ENCODE measurements around the gene CPB2.

The CPB2 gene

GRCh38 chr13:46101484-46102254, 3.2 kb downstream of the CPB2 start:
- no peak overlapping the region for H3K9ac ChIP-seq (ENCODE audit: low read length)
- H3K27me3 ChIP-seq (ENCODE audit: low read depth, low read length): no peaks in the 10 kb centered on the region
- no peaks in the 10 kb centered on the region for H3K79me2 ChIP-seq (ENCODE audit: low read length)
- no peak for TF ChIP-seq EZH2phosphoT487 (IDR thresholded peaks at IDR 0.05; ENCODE audit: low read depth)
- TF ChIP-seq, protein P1, sequence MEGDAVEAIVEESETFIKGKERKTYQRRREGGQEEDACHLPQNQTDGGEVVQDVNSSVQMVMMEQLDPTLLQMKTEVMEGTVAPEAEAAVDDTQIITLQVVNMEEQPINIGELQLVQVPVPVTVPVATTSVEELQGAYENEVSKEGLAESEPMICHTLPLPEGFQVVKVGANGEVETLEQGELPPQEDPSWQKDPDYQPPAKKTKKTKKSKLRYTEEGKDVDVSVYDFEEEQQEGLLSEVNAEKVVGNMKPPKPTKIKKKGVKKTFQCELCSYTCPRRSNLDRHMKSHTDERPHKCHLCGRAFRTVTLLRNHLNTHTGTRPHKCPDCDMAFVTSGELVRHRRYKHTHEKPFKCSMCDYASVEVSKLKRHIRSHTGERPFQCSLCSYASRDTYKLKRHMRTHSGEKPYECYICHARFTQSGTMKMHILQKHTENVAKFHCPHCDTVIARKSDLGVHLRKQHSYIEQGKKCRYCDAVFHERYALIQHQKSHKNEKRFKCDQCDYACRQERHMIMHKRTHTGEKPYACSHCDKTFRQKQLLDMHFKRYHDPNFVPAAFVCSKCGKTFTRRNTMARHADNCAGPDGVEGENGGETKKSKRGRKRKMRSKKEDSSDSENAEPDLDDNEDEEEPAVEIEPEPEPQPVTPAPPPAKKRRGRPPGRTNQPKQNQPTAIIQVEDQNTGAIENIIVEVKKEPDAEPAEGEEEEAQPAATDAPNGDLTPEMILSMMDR (IDR thresholded peaks at IDR 0.05; ENCODE audit: low read depth, low read length): no peak
- peak overlapping the region; percentile 40 for H3K4me2 ChIP-seq (ENCODE audit: low read length)
- no peaks in the 10 kb centered on the region for H4K20me1 ChIP-seq (ENCODE audit: insufficient read depth, low read length)
- peaks cover 36% of the 10 kb centered on the region for H3K4me1 ChIP-seq (ENCODE audit: low read length)
- H3K36me3 ChIP-seq (replicated peaks; ENCODE audit: low read depth, low read length): no peaks in the 10 kb centered on the region
- no peak overlapping the region for H3K4me3 ChIP-seq (ENCODE audit: low read length)
- H3K9me3 ChIP-seq (ENCODE audit: insufficient read depth, low read length): no peaks in the 10 kb centered on the region
- no peak overlapping the region for H3K27ac ChIP-seq (ENCODE audit: low read length)
- H2AFZ ChIP-seq (ENCODE audit: low read depth, low read length): no peak overlapping the region

DNA sequence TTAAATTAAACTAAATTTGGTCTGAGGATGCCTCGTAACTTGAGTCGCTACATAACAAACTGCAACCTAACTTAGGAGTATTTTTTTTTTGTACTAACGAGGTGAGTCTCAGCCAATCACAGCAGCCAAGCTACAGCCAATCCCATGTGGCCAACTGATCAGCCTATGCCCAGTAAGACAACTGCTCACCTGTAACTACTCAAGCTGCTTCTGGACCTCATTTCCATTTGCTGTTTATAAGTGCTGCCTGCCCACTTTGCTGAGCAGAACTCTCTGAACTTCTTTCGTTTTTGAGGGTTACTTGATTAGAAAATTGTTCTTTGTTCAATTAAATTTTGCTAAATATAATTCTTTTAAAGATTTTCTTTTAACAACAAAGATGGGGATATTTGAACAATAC, 3.8 kb downstream of the CPB2 start:
- TF ChIP-seq, protein P1 (IDR thresholded peaks at IDR 0.05; ENCODE audit: low read depth, low read length): no peak
- no peak for TF ChIP-seq EZH2phosphoT487 (IDR thresholded peaks at IDR 0.05; ENCODE audit: low read depth)
- Histone ChIP-seq H3K27ac (ENCODE audit: low read length) (no peak overlapping the region), H3K9me3 (ENCODE audit: insufficient read depth, low read length) (no peaks in the 10 kb centered on the region), H3K36me3 (replicated peaks; ENCODE audit: low read depth, low read length) (no peaks in the 10 kb centered on the region), H4K20me1 (ENCODE audit: insufficient read depth, low read length) (no peaks in the 10 kb centered on the region), H3K4me3 (ENCODE audit: low read length) (no peak overlapping the region), H3K27me3 (ENCODE audit: low read depth, low read length) (no peaks in the 10 kb centered on the region), H3K4me1 (ENCODE audit: low read length) (peaks cover 36% of the 10 kb centered on the region), H3K9ac (ENCODE audit: low read length) (no peak overlapping the region), H2AFZ (ENCODE audit: low read depth, low read length) (no peak overlapping the region), H3K79me2 (ENCODE audit: low read length) (no peaks in the 10 kb centered on the region), H3K4me2 (ENCODE audit: low read length) (peak overlapping the region; percentile 40)

DNA sequence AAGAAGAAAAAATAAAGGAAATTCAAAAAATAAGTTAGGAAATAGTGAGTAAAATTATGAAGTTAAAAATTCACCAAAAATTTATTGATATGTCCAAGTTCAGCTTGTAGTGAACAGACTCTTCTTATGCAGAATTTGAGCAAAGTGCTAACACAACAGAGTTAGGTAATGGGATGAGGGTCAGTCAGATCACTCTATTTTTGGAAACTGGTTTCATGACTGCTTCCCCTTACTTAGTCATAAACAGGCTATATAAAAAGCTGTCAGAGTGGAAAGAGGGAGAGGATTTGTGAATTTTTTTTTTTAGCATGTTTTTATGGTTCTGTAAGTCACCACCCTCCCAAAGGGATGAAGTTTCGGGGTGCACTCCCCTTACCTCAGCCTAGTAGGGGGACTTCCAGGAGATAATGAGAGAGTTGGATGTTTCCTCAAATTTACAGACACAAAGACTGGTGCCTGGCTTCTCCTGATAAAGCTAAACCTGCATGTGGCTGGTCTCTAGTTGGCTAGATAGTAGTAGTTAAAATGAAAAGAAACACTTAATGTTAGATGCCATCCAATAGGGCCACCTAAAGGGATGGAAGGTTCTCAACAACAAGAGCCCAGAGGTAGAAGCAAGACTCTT, 4.5 kb downstream of the CPB2 start:
- Histone ChIP-seq H3K27me3 (ENCODE audit: low read depth, low read length) (no peaks in the 10 kb centered on the region), H3K79me2 (ENCODE audit: low read length) (no peaks in the 10 kb centered on the region), H3K4me1 (ENCODE audit: low read length) (peaks cover 36% of the 10 kb centered on the region), H3K9me3 (ENCODE audit: insufficient read depth, low read length) (no peaks in the 10 kb centered on the region), H3K27ac (ENCODE audit: low read length) (peak overlapping the region; percentile 2; the same call in 1 of the 2 replicates), H3K4me3 (ENCODE audit: low read length) (peak overlapping the region; percentile 15), H3K4me2 (ENCODE audit: low read length) (peak overlapping the region; percentile 40), H3K9ac (ENCODE audit: low read length) (0 out of 2 replicates have a peak overlapping the region, but pooled peaks have one; percentile 7), H3K36me3 (replicated peaks; ENCODE audit: low read depth, low read length) (no peaks in the 10 kb centered on the region), H2AFZ (ENCODE audit: low read depth, low read length) (no peak overlapping the region), H4K20me1 (ENCODE audit: insufficient read depth, low read length) (no peaks in the 10 kb centered on the region)
- TF ChIP-seq, protein P1 (IDR thresholded peaks at IDR 0.05; ENCODE audit: low read depth, low read length): no peak
- no peak for TF ChIP-seq EZH2phosphoT487 (IDR thresholded peaks at IDR 0.05; ENCODE audit: low read depth)

GRCh38 chr13:46097663-46098062, 7.2 kb downstream of the CPB2 start:
- H3K4me1 ChIP-seq (ENCODE audit: low read length): peaks cover 36% of the 10 kb centered on the region
- no peak for TF ChIP-seq EZH2phosphoT487 (IDR thresholded peaks at IDR 0.05; ENCODE audit: low read depth)
- TF ChIP-seq, protein P1 (IDR thresholded peaks at IDR 0.05; ENCODE audit: low read depth, low read length): no peak
- H3K4me2 ChIP-seq (ENCODE audit: low read length): no peak overlapping the region

More at GRCh38 chr13:46097663-46098062, 7.2 kb downstream of the CPB2 start:
- H3K36me3 ChIP-seq (replicated peaks; ENCODE audit: low read depth, low read length): no peaks in the 10 kb centered on the region
- no peak overlapping the region for H3K27ac ChIP-seq (ENCODE audit: low read length)
- H3K27me3 ChIP-seq (ENCODE audit: low read depth, low read length): no peaks in the 10 kb centered on the region
- no peak overlapping the region for H2AFZ ChIP-seq (ENCODE audit: low read depth, low read length)
- no peaks in the 10 kb centered on the region for H3K79me2 ChIP-seq (ENCODE audit: low read length)
- no peaks in the 10 kb centered on the region for H4K20me1 ChIP-seq (ENCODE audit: insufficient read depth, low read length)
- H3K4me3 ChIP-seq (ENCODE audit: low read length): no peak overlapping the region
- no peak overlapping the region for H3K9ac ChIP-seq (ENCODE audit: low read length)
- H3K9me3 ChIP-seq (ENCODE audit: insufficient read depth, low read length): no peaks in the 10 kb centered on the region

Measured in OCI-LY3 (cell line).